GM12878 (cell line): ENCODE data around the gene KDELR1. TPM values are rescaled to one million over a fixed set of nuclear protein-coding genes. Genes with fewer than 3 reads are reported as not detected.

Experiments
- ATAC-seq: fragments of 200-7000 bp; cut with Tn5 transposase; 3 replicates; pipeline ENCODE4 v1.9.1; 2020; ENCODE audit warnings: mild to moderate bottlenecking, moderate library complexity
- BruUV-seq: library from RNA; stranded (reverse); fragments of 400-500 nt; replicated peaks from 2 replicates; lab custom pipeline; 2021; lab: Mats Ljungman, UMichigan
- CTCF ChIA-PET: fragments of 300-600 bp; sonication (Branson Sonifier 250); formaldehyde crosslinking; extraction: SDS; loops from one replicate; lab custom pipeline; 2021; ENCODE audit warnings: inconsistent platforms; lab: Yijun Ruan, JAX
- POLR2A ChIA-PET: fragments of 350-600 bp; formaldehyde crosslinking; extraction: SDS; loops from one replicate; lab custom pipeline; 2021; ENCODE audit warnings: inconsistent platforms; lab: Charles Lee
- RAD21 ChIA-PET: fragments of 300-600 bp; sonication (Branson Sonifier 250); formaldehyde crosslinking; loops from one replicate; lab custom pipeline; 2023; ENCODE audit warnings: antibody characterized with exemption; ENCODE audit not compliant: unreplicated experiment; lab: Charles Lee
- SMC1A ChIA-PET: fragments of 300-600 bp; sonication (Branson Sonifier 250); formaldehyde crosslinking; loops from one replicate; lab custom pipeline; 2023; ENCODE audit not compliant: unreplicated experiment, uncharacterized antibody; lab: Charles Lee
- DNase-seq: peaks from one replicate; pipeline ENCODE4 v3.0.0-alpha.2; 2011; ENCODE audit warnings: low read depth, low spot score
- FAIRE-seq: peaks from 3 replicates; lab custom pipeline; 2011; peaks lifted over from hg19 to GRCh38; lab: Jason Lieb, UNC
- H2AFZ ChIP-seq: 2 replicates; pipeline ENCODE4 v1.6.0; 2011; ENCODE audit warnings: low read depth, low read length, control low read depth; ENCODE audit not compliant: control insufficient read depth
- H3K27ac ChIP-seq: 2 replicates; pipeline ENCODE4 v1.5.1; 2011; ENCODE audit warnings: control low read depth; ENCODE audit not compliant: control insufficient read depth, insufficient read depth
- H3K27me3 ChIP-seq, 2 experiments: replicated peaks in 1 of 2; 2 replicates each; pipeline versions ENCODE4 v1.6.0 to v1.6.1; 2011; ENCODE audit warnings: low read length in 1 of 2; ENCODE audit not compliant: control insufficient read depth in 2 of 2, insufficient read depth in 2 of 2
- H3K36me3 ChIP-seq, 2 experiments: 2 replicates each; pipeline ENCODE4 v1.5.1; 2011; ENCODE audit warnings: low read length in 1 of 2; ENCODE audit not compliant: control insufficient read depth in 2 of 2, insufficient read depth in 2 of 2
- H3K4me1 ChIP-seq: 2 replicates; pipeline ENCODE4 v1.6.1; 2011; ENCODE audit warnings: mild to moderate bottlenecking, low read length, moderate library complexity, mixed read lengths; ENCODE audit not compliant: control insufficient read depth, insufficient read depth
- H3K4me2 ChIP-seq: 2 replicates; pipeline ENCODE4 v1.6.0; 2011; ENCODE audit warnings: control low read depth; ENCODE audit not compliant: control insufficient read depth, insufficient read depth
- H3K4me3 ChIP-seq: fragments of 200-600 bp; sonication (generic); 2 replicates; pipeline ENCODE4 v1.5.1; 2016
- H3K79me2 ChIP-seq: 2 replicates; pipeline ENCODE4 v1.6.0; 2011; ENCODE audit warnings: low read length; ENCODE audit not compliant: control insufficient read depth, insufficient read depth
- H3K9ac ChIP-seq: 2 replicates; pipeline ENCODE4 v1.8.0; 2011; ENCODE audit warnings: low read length, control low read depth, mixed read lengths; ENCODE audit not compliant: control insufficient read depth, insufficient read depth
- H3K9me3 ChIP-seq: replicated peaks from 3 replicates; pipeline ENCODE4 v1.5.1; 2011; ENCODE audit warnings: mild to moderate bottlenecking, low read length; ENCODE audit not compliant: control insufficient read depth, insufficient read depth
- H4K20me1 ChIP-seq: 2 replicates; pipeline ENCODE4 v1.6.0; 2011; ENCODE audit not compliant: control insufficient read depth, insufficient read depth
- BCLAF1 ChIP-seq: fragments of 450-650 bp; IDR thresholded peaks from 2 replicates; pipeline ENCODE4 v1.6.1; 2017; ENCODE audit warnings: antibody characterized with exemption, mild to moderate bottlenecking, moderate library complexity
- CUX1 ChIP-seq: IDR thresholded peaks from 2 replicates; pipeline ENCODE4 v1.6.1; 2012; ENCODE audit warnings: improper control_type of control experiment, low read depth, low read length; ENCODE audit not compliant: insufficient replicate concordance
- E2F8 ChIP-seq: fragments of 450-650 bp; IDR thresholded peaks from 2 replicates; pipeline ENCODE4 v1.6.1; 2018; ENCODE audit warnings: mild to moderate bottlenecking, low read depth, moderate library complexity; ENCODE audit not compliant: partially characterized antibody
- EP300 ChIP-seq, 2 experiments: fragments of 150-350 bp in 1 of 2; IDR thresholded peaks; 2 replicates each; pipeline ENCODE4 v1.6.1; 2011 to 2012; ENCODE audit warnings: low read depth in 2 of 2, low read length in 2 of 2, borderline replicate concordance in 1 of 2, improper control_type of control experiment in 1 of 2, inconsistent platforms in 1 of 2; ENCODE audit not compliant: control insufficient read depth in 1 of 2
- IRF3 ChIP-seq: fragments of 450-650 bp; IDR thresholded peaks from 2 replicates; pipeline ENCODE4 v1.6.1; 2014; ENCODE audit warnings: mild to moderate bottlenecking
- JUND ChIP-seq: IDR thresholded peaks from 2 replicates; pipeline ENCODE4 v1.6.1; 2012; ENCODE audit warnings: low read depth, mild to moderate bottlenecking, low read length, improper control_type of control experiment, moderate library complexity
- NR2C2 ChIP-seq: IDR thresholded peaks from 2 replicates; pipeline ENCODE4 v1.6.1; 2011; ENCODE audit warnings: borderline replicate concordance, low read depth; ENCODE audit not compliant: control insufficient read depth, insufficient read length
- WGBS: methylation state at CpG from one replicate; pipeline ENCODE4 v1.1.6; 2016; ENCODE audit warnings: low lambda C conversion rate; ENCODE audit not compliant: insufficient replicate concordance, insufficient coverage; ENCODE audit errors: missing lambda C conversion rate; 5-methylcytosine and 5-hydroxymethylcytosine counted together
- in situ Hi-C: fragments of 300-500 bp; cut with MboI; formaldehyde crosslinking; loops from 9 replicates; pipeline ENCODE4 v1.14.3; 2018; ENCODE audit warnings: mixed read lengths
- intact Hi-C: fragments of 100-400 bp; cut with micrococcal nuclease; formaldehyde crosslinking; loops from one replicate; pipeline ENCODE4 v1.14.2; 2022; ENCODE audit not compliant: unreplicated experiment
- polyA plus RNA-seq, 11 experiments: library from polyadenylated mRNA; depleted of rRNA in 4 of 11; unstranded in 6 of 11; stranded (reverse) in 5 of 11; fragments of >200 nt; fragmentation: Nextera tagmentation in 4 of 11; fragmentation: Illumina TruSeq in 1 of 11; extraction: Ambion mirVana in 4 of 11; extraction: Trizol in 1 of 11; gene quantifications; 1 replicate in 1 of 11; 2 replicates in 10 of 11; pipeline versions ENCODE4 v1.2.1 to v1.2.3, GENCODE V29; 2011 to 2016; ENCODE audit warnings: inconsistent platforms in 2 of 11, missing spikeins in 2 of 11, low read depth in 1 of 11
- total RNA-seq, 4 experiments: library from RNA; depleted of rRNA in 3 of 4; stranded (reverse); fragments of >200 nt in 3 of 4; fragmentation: Illumina TruSeq in 1 of 4; extraction: Trizol in 1 of 4; gene quantifications; 2 replicates each; pipeline versions ENCODE4 v1.2.1 to v1.2.3, GENCODE V29; 2013 to 2021

Gene KDELR1
- total and polyA plus RNA-seq, 10 of the 15 experiments (the other 5 are each of a cell fraction or from before 2014, with no cell fraction given) = 2.3 to 71.0 (median 45.2) TPM

GRCh38 chr19:48355365-48355954 is 35.9 kb downstream of the KDELR1 start:
- H3K27me3 ChIP-seq = no peaks in the 10 kb centered on the region
- ChIA-PET SMC1A (no interaction called here), POLR2A (interaction anchor here (0.7 kb wide), 1 partner anchor 154 kb away, joined by 4 read pairs; no protein-coding TSS in a partner anchor), RAD21 (no interaction called here), CTCF (interaction anchor here (0.8 kb wide), 1 partner anchor 231 kb away, joined by 3 read pairs; no protein-coding TSS in a partner anchor)
- FAIRE-seq (no peak), ATAC-seq (no peak), DNase-seq (no peak)
- H3K9ac ChIP-seq = no peak overlapping the region
- H3K4me1 ChIP-seq = no peaks in the 10 kb centered on the region
- H2AFZ ChIP-seq = no peak overlapping the region
- H3K4me2 ChIP-seq = no peak overlapping the region
- intact Hi-C loops = no loop called here
- in situ Hi-C loops = no loop called here
- WGBS = 87% methylated on average over 12 of the region's 12 CpGs
- no peak overlapping the region for H3K27ac ChIP-seq
- BruUV-seq = no TSS peak
- no peaks in the 10 kb centered on the region for H3K79me2 ChIP-seq
- no peaks in the 10 kb centered on the region; a peak in 1 of 4 replicates for H3K36me3 ChIP-seq
- no peaks in the 10 kb centered on the region for H3K9me3 ChIP-seq
- TF ChIP-seq BCLAF1 (no peak), CUX1 (no peak), JUND (no peak), E2F8 (no peak), IRF3 (no peak), EP300 (IDR thresholded peaks at IDR 0.05; ENCODE audit: borderline replicate concordance in 1 of 2, control insufficient read depth in 1 of 2, low read depth in 2 of 2, low read length in 2 of 2) (no peak), NR2C2 (no peak)
- H4K20me1 ChIP-seq = no peaks in the 10 kb centered on the region
- H3K4me3 ChIP-seq = no peak overlapping the region
